ENCODE measurements around the gene DGKG. TPM values are rescaled to one million over a fixed set of nuclear protein-coding genes. Genes with fewer than 3 reads are reported as not detected.

Gene DGKG
- total and polyA plus RNA-seq, 7 donors = 0.60 to 30.7 (median 6.1) TPM

DNA sequence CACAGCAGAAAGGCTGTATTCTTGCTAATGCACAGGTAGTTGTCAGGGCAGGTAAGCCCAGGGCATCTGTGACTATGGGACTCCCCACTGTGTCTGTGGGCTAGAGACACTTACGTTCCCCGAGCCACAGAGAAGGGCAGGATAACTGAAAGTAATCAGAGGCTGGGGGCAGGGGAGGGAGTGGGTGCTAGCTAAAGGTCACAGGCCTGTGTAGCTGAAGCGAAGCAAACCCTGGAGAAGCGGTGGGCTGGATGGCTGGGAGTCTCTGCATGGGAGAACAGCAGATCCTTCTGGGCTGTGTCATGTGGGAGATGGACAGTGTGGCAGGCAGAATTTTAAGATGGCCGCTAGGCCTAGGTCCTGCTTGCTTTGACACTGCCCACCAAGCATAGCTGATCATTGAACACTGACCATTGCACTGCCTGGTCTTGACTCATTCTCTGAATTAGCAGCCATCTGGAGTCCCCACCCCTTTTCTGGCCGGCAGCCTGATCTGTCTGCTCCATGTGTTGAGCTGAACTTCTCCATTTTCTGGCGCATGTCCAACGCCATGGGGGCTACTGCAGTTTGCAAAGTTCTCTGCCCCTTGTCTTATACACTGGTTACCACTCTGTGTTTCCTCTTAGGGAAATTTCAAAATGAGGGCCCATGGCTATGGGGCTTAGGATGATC lies 110.0 kb downstream of the DGKG start:
- intact Hi-C loops (cut with DNase I) = no loop called here
- 82 to 84% methylated on average over 8 of the region's 8 CpGs for WGBS, 2 donors
- Histone ChIP-seq H3K27ac (no peak overlapping the region), H3K4me3 (no peak overlapping the region), H3K27me3 (no peaks in the 10 kb centered on the region), H3K36me3 (peaks cover 0 to 30% (median 0%) of the 10 kb centered on the region in 4 donors), H3K9me3 (no peaks in the 10 kb centered on the region), H3K4me1 (no peaks in the 10 kb centered on the region)
- no peak for DNase-seq
- no peak for TF ChIP-seq EP300 (IDR thresholded peaks at IDR 0.05)
- TF ChIP-seq POLR2A (IDR thresholded peaks at IDR 0.05) = no peak
- no peak for TF ChIP-seq POLR2AphosphoS5 (IDR thresholded peaks at IDR 0.05)

DNA sequence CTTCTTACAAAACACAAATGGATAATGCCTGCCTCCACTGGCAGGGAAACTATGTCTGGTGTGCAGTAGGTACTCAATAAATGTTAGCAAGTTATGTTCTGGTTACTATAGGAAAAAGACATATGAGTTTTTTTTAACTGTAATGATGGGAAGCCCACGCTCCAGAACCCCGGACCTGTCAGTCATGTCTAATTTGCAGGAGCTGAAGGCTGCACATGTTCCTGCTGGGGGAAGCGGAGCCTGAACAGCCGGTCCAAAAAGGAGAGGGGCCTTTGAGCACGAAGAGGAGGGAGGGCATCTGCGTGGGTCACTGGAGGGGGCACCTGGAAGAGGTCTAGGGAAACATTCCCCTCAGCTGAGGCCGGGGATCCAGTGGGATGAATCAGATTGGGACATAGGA lies 113.2 kb downstream of the DGKG start:
- Histone ChIP-seq H3K27ac (peak overlapping the region in 1 of 4 donors; percentile 11), H3K9me3 (no peaks in the 10 kb centered on the region), H3K4me3 (no peak overlapping the region), H3K27me3 (no peaks in the 10 kb centered on the region), H3K36me3 (peaks cover 0 to 30% (median 0%) of the 10 kb centered on the region in 4 donors), H3K4me1 (no peaks in the 10 kb centered on the region)
- TF ChIP-seq, protein P1, sequence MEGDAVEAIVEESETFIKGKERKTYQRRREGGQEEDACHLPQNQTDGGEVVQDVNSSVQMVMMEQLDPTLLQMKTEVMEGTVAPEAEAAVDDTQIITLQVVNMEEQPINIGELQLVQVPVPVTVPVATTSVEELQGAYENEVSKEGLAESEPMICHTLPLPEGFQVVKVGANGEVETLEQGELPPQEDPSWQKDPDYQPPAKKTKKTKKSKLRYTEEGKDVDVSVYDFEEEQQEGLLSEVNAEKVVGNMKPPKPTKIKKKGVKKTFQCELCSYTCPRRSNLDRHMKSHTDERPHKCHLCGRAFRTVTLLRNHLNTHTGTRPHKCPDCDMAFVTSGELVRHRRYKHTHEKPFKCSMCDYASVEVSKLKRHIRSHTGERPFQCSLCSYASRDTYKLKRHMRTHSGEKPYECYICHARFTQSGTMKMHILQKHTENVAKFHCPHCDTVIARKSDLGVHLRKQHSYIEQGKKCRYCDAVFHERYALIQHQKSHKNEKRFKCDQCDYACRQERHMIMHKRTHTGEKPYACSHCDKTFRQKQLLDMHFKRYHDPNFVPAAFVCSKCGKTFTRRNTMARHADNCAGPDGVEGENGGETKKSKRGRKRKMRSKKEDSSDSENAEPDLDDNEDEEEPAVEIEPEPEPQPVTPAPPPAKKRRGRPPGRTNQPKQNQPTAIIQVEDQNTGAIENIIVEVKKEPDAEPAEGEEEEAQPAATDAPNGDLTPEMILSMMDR (IDR thresholded peaks at IDR 0.05) = no peak
- no peak for TF ChIP-seq POLR2AphosphoS5 (IDR thresholded peaks at IDR 0.05)
- TF ChIP-seq POLR2A (IDR thresholded peaks at IDR 0.05) = no peak
- no peak for TF ChIP-seq EP300 (IDR thresholded peaks at IDR 0.05)
- no peak for DNase-seq
- WGBS, 2 donors = 90% methylated on average over 7 of the region's 7 CpGs
- intact Hi-C loops (cut with DNase I) = no loop called here

DNA sequence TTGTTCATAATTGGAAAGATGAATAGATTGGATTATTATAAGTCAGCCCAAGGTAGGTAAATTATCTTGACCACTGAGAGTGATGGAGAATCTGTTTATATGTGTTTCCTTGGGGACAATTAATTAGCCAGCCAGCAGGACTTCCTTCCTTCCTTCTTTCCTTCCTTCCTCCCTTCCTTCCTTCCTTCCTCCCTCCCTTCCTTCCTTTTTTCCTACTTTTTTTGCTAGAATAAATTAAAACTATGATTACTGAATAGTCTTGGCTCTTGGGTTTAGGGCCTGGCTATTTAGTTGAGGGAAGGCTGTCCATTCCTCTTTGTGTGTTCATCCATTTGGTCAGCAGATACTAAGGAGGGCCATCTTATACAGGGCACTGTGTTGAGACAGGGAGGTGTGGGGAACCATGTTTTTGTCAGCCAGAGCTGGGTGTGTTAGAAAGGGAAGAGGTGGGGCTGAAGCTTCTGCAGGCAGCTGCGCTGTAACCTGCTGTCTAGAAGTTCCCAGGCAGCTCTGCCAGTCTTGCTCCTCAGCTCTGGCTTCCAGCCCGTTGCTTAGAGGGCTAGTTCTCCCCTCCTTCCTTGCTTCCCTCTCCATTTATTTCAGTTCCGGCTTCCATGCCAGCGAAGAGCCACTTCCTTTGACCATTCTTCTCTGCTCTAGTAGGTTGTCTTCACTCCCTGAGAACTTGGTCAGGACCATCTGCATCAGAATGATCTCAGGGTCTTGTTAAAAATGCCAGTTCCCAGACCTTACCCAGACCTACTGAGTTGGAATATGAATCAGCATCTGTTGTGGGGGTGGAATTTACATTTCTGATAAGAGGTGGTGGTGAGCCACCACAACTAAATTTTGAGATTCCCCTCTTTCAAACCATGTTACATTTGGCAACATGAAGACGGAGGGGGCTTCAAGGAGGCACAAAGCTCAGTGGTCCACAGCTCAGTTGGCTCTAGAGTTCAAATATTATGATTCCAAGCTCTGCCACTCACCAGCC lies 113.9 kb downstream of the DGKG start:
- intact Hi-C loops (cut with DNase I) = no loop called here
- Histone ChIP-seq H3K9me3 (no peaks in the 10 kb centered on the region), H3K36me3 (peaks cover 0 to 30% (median 0%) of the 10 kb centered on the region in 4 donors), H3K4me3 (no peak overlapping the region), H3K4me1 (no peaks in the 10 kb centered on the region), H3K27ac (peak overlapping the region in 1 of 4 donors; percentile 11), H3K27me3 (no peaks in the 10 kb centered on the region)
- DNase-seq = no peak
- no peak for TF ChIP-seq EP300 (IDR thresholded peaks at IDR 0.05)
- TF ChIP-seq, protein P1 (IDR thresholded peaks at IDR 0.05) = no peak
- no peak for TF ChIP-seq POLR2AphosphoS5 (IDR thresholded peaks at IDR 0.05)
- TF ChIP-seq POLR2A (IDR thresholded peaks at IDR 0.05) = no peak
- WGBS, 2 donors = 60 to 65% methylated on average over 5 of the region's 5 CpGs

DNA sequence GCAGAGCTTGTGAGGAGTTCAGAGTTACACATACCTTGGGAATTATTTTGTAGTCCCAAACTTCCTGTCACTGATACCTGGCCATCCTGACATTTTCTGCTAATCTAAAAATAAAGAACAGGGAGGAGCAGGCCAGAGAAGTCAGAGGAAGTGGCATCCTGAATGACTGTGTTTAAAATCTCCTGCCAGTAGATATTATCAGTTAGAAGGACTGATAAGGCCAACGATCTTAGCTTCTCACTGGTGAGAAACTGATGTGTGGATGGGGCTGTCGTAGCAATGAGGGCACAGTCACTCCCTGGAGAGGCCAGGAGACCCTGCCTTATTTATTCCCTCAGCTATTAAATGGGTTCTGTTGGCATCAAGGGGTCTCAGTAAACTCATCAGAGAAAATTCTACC lies 115.1 kb downstream of the DGKG start:
- Histone ChIP-seq H3K36me3 (peaks cover 0 to 18% (median 0%) of the 10 kb centered on the region in 4 donors), H3K4me3 (no peak overlapping the region), H3K4me1 (peaks cover 0 to 9% (median 3%) of the 10 kb centered on the region in 4 donors), H3K9me3 (no peaks in the 10 kb centered on the region), H3K27me3 (no peaks in the 10 kb centered on the region), H3K27ac (no peak overlapping the region)
- 43% methylated on average over 2 of the region's 2 CpGs for WGBS, 2 donors
- intact Hi-C loops (cut with DNase I) = no loop called here
- DNase-seq = no peak
- TF ChIP-seq POLR2A (IDR thresholded peaks at IDR 0.05) (no peak), EP300 (IDR thresholded peaks at IDR 0.05) (no peak), POLR2AphosphoS5 (IDR thresholded peaks at IDR 0.05) (no peak)
- TF ChIP-seq, protein P1 (IDR thresholded peaks at IDR 0.05) = no peak

DNA sequence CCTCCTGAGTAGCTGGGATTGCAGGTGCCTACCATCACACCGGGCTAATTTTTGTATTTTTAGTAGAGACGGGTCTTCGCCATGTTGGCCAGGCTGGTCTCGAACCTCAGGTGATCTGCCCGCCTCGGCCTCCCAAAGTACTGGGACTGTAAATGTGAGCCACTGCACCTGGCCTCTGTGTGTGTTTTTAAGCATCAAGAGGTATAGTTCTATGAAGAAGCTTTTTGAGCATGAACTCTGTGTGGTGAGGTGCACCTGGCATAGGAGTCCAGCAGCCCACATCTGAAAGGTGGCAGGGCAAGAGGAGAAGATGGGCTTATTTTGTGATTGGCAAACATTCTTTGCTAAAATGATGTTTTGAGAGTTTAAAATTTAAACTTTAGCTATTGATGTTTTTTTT lies 118.0 kb downstream of the DGKG start:
- Histone ChIP-seq H3K9me3 (no peaks in the 10 kb centered on the region), H3K4me3 (no peak overlapping the region), H3K36me3 (peaks cover 0 to 13% (median 0%) of the 10 kb centered on the region in 4 donors), H3K4me1 (peaks cover 0 to 10% (median 4%) of the 10 kb centered on the region in 4 donors), H3K27me3 (no peaks in the 10 kb centered on the region), H3K27ac (no peak overlapping the region)
- no peak for DNase-seq
- TF ChIP-seq, protein P1 (IDR thresholded peaks at IDR 0.05) = no peak
- TF ChIP-seq EP300 (IDR thresholded peaks at IDR 0.05) (no peak), POLR2AphosphoS5 (IDR thresholded peaks at IDR 0.05) (no peak)
- WGBS, 2 donors = 93 to 97% methylated on average over 6 of the region's 6 CpGs
- intact Hi-C loops (cut with DNase I) = no loop called here
